LoVo (cell line): ENCODE measurements around the gene ZBTB7C.

Experiments
- DNase-seq: peaks from one replicate; pipeline ENCODE4 v3.0.0-alpha.2; 2016; ENCODE audit warnings: low spot score

Gene ZBTB7C

GRCh38 chr18:48390641-48391040 lies 18.5 kb downstream of the ZBTB7C start:
- DNase-seq = no peak

- DNase-seq = no peak
Measured at GRCh38 chr18:48388478-48388877, 20.7 kb downstream of the ZBTB7C start.

GRCh38 chr18:48387300-48387699 lies 21.9 kb downstream of the ZBTB7C start:
- DNase-seq = no peak

- no peak for DNase-seq
Measured at GRCh38 chr18:48385596-48385995, 23.6 kb downstream of the ZBTB7C start.

GRCh38 chr18:48376934-48377333 lies 32.2 kb downstream of the ZBTB7C start:
- no peak for DNase-seq

GRCh38 chr18:48376406-48376805 lies 32.8 kb downstream of the ZBTB7C start:
- no peak for DNase-seq

GRCh38 chr18:48375150-48375800 lies 33.9 kb downstream of the ZBTB7C start:
- DNase-seq = no peak

GRCh38 chr18:48374423-48375149 lies 34.6 kb downstream of the ZBTB7C start:
- no peak for DNase-seq

- DNase-seq = no peak
Measured at GRCh38 chr18:48371854-48372602, 37.2 kb downstream of the ZBTB7C start.

GRCh38 chr18:48367557-48367956 lies 41.6 kb downstream of the ZBTB7C start:
- no peak for DNase-seq

GRCh38 chr18:48365965-48366364 lies 43.2 kb downstream of the ZBTB7C start:
- DNase-seq = no peak

GRCh38 chr18:48364146-48364545 lies 45.0 kb downstream of the ZBTB7C start:
- no peak for DNase-seq

GRCh38 chr18:48363175-48363574 lies 46.0 kb downstream of the ZBTB7C start:
- DNase-seq = no peak

GRCh38 chr18:48361801-48362200 lies 47.4 kb downstream of the ZBTB7C start:
- DNase-seq = no peak

- no peak for DNase-seq
Measured at GRCh38 chr18:48360376-48361021, 48.7 kb downstream of the ZBTB7C start.

GRCh38 chr18:48359626-48360025 lies 49.6 kb downstream of the ZBTB7C start:
- DNase-seq = no peak

GRCh38 chr18:48358868-48359267 lies 50.3 kb downstream of the ZBTB7C start:
- no peak for DNase-seq

GRCh38 chr18:48356909-48357631 lies 52.1 kb downstream of the ZBTB7C start:
- no peak for DNase-seq

GRCh38 chr18:48356151-48356745 lies 52.9 kb downstream of the ZBTB7C start:
- no peak for DNase-seq

- no peak for DNase-seq
Measured at GRCh38 chr18:48355276-48356115, 53.7 kb downstream of the ZBTB7C start.
